ENCODE data around the gene IZUMO1R.
"Not testable (repeated sequence)": the region's sequence is repeated elsewhere in the genome, so short reads cannot be mapped to it uniquely, and the experiment has no call there.

IZUMO1R gene

DNA sequence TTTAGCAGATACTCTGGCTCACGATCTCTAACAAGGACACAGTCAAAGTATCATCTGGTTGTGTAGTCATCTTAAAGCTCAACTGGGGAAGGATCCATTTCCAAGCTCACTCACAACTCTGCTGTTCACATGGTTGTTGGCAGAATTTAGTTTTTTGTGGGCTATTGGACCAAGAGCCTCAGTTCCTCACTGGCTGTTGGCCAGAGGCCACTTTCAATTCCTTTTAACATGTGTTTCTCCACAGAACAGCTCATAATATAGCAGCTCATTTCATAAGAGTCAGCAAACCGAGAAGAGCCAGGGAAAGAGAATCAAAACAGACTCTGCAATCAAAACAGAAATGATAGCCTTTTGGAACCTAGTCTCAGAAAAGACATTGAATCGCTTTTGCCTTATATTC is 22.6 kb downstream of the IZUMO1R start:
- no peak for DNase-seq

- DNase-seq = no peak
Measured at GRCh38 chr11:94328587-94329080, 24.3 kb downstream of the IZUMO1R start.

- no peak for DNase-seq
Measured at GRCh38 chr11:94329501-94329900, 25.1 kb downstream of the IZUMO1R start.

- no peak for DNase-seq
Measured at GRCh38 chr11:94330789-94331188, 26.4 kb downstream of the IZUMO1R start.

DNA sequence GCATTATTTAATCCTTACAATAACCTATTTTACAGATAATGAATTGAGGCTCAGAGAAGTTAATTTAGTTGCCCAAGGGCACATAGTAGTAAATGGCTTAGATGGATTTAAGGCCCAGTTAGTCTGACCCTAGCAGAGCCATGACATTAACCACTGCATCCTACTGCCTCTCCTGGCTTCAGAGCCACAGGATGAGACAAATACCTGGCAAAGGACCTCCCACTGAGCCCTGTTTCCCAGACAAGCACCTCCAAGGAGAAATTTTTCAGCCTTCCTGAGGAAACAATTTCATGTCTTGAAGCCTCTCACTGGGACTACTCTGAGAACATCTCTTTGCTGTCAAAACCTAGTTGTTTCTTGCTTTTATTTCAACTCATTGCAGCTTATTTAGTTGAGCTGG is 28.4 kb downstream of the IZUMO1R start:
- DNase-seq = no peak

- DNase-seq = no peak
Measured at GRCh38 chr11:94336033-94336432, 31.7 kb downstream of the IZUMO1R start.

DNA sequence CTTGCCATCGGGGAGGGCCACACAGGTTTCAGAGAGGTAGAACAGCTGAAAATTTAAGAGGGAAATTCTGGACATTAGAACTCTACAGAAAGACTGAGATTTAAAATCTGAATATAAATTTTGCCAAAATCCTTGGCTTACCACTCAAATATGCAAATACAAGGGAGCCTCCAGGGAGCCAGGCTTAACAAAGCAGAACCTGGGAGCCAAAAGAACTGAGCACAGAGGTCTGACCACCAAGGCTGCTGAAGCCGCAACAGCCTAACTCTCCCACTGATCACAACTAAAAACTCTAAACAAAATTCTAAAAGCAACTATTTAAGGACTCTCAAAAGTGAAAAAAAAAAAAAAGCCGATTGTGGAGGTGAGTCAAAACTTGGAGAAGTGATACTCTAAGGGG is 34.3 kb downstream of the IZUMO1R start:
- no peak for DNase-seq

- DNase-seq = no peak
Measured at GRCh38 chr11:94342250-94342649, 37.9 kb downstream of the IZUMO1R start.

GRCh38 chr11:94343495-94343894 is 39.1 kb downstream of the IZUMO1R start:
- no peak for DNase-seq

- not testable (repeated sequence) for DNase-seq
Measured at GRCh38 chr11:94346311-94346710, 41.9 kb downstream of the IZUMO1R start.

GRCh38 chr11:94350850-94351563 is 46.6 kb downstream of the IZUMO1R start:
- not testable (repeated sequence) for DNase-seq
